HG03108 (cell line): ENCODE results near the gene ZNF532.
"Not testable (repeated sequence)": the region's sequence is repeated elsewhere in the genome, so short reads cannot be mapped to it uniquely, and the experiment has no call there.

ENCODE experiments used
- ATAC-seq: cut with Tn5 transposase; IDR thresholded peaks from one replicate; pipeline ENCODE4 v1.9.1; 2021; ENCODE audit warnings: moderate library complexity; ENCODE audit not compliant: unreplicated experiment

Gene ZNF532

GRCh38 chr18:59002974-59003594 lies 138.4 kb downstream of the ZNF532 start:
- ATAC-seq: no peak

- no peak for ATAC-seq
Measured at GRCh38 chr18:59005262-59005661, 140.6 kb downstream of the ZNF532 start.

- no peak for ATAC-seq
Measured at GRCh38 chr18:59006461-59007067, 141.9 kb downstream of the ZNF532 start.

DNA sequence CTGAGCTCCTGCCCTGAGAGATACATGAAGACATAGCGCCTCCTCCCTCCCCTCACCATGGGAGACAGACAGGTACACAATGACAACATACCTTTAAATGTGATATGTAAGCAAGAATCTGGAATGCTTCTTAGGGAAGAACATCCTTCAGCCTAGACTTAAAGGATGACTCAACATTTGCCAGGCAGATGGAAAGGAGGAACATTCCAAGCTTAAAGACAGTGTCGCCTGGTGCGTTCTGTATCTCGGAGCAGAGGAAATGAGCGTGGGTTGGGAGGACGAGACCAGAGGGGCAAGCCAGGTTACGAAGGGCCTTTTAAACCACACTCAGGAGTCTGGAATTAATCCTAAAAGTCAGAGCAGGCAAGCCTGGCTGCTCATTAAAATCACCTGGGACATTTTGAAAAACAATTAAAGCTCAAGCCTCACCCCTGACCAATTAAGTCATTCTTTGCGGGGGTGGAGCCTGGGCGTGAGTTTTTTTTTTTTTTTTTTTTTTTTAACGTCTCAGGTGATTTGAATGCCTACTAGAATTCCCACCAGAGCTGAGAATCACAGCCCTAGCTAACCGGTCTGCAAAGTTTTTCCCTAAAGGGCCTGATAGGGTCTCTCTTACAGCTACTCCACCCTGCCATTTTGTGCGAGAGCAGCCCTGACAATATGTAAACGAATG lies 143.8 kb downstream of the ZNF532 start:
- ATAC-seq: no peak

GRCh38 chr18:59009846-59010245 lies 145.2 kb downstream of the ZNF532 start:
- ATAC-seq: no peak

GRCh38 chr18:59011289-59011688 lies 146.6 kb downstream of the ZNF532 start:
- no peak for ATAC-seq

- ATAC-seq: no peak
Measured at GRCh38 chr18:59011786-59012185, 147.1 kb downstream of the ZNF532 start.

- ATAC-seq: no peak
Measured at GRCh38 chr18:59012815-59013705, 148.4 kb downstream of the ZNF532 start.

DNA sequence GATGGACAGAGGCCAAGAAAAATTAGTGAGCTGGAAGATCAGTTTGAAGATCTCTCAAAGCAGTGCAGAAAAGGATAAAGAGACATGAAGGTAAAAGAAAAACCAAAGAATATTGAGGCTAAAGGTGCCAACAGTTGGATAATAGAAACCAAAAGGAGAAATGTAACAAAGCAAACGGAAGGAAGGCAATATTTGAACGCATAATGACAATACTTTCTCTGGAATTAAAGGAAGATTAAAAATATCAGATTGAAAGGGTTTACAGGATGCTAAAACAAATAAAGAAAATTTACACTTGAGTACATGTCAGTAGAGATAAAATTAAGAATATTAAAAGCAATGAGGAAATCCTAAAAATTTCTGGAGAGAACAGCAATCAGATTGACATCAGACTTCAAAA lies 149.1 kb downstream of the ZNF532 start:
- no peak for ATAC-seq

GRCh38 chr18:59015531-59016152 lies 151.0 kb downstream of the ZNF532 start:
- no peak for ATAC-seq

GRCh38 chr18:59021500-59021899 lies 156.8 kb downstream of the ZNF532 start:
- no peak for ATAC-seq

DNA sequence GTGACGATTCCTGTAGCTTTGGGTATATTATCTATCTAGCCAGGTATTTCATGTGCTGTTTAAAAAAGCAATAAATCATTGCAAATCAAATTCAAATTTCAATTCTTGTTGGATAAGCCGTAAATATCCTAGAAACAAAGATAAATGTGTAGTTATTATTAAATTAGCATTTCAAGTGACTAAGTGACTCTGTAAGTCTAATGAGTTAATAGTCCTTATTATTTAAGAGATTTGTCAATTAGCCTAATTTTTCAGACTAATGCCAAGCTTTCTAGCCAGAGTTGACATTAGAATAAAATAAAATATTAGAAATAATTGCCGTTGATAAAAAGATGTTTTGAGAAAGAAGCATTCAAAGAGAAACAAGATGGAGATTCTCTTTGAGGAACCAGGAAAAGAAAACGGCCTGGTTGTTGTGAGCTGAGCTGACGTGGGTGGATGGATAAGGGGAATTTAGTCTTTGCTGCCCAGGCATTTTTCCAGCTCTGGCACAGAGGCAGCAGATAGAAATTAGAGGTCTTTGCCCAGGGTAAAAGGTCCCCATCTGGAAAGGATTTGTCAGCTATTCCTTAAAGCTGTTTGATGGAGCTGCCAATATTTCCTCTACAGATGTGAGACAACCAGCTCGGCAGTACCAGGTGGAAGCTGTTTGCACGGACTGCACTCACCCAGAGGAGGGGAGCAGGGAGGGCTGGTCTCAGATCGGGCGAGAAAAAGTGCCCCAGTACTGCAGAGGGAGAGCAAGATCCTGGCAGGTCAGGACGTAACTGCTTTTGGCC lies 157.7 kb downstream of the ZNF532 start:
- no peak for ATAC-seq

- ATAC-seq: no peak
Measured at GRCh38 chr18:59024829-59025228, 160.2 kb downstream of the ZNF532 start.

GRCh38 chr18:59025532-59025931 lies 160.9 kb downstream of the ZNF532 start:
- ATAC-seq: not testable (repeated sequence)

DNA sequence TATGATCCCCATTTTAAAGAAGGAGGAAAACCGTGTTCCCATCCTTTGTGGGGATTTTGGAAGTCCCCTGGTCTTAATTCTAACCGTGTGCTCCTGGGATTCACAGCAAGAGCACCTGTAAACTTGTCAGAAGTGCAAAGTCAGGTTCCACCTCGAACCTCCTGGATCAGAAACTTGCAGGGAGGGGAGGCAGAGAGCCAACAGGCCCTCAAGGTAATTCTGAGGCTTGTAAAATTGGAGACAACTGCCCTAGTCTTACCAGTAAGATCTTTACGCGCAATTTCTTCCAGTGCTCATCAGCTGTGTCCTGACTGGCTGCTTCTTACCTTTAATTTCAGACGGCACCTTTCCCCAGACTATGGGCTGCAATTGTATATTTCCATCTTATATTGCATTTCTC lies 161.7 kb downstream of the ZNF532 start:
- ATAC-seq: no peak

GRCh38 chr18:59026831-59027410 lies 162.2 kb downstream of the ZNF532 start:
- ATAC-seq: no peak

DNA sequence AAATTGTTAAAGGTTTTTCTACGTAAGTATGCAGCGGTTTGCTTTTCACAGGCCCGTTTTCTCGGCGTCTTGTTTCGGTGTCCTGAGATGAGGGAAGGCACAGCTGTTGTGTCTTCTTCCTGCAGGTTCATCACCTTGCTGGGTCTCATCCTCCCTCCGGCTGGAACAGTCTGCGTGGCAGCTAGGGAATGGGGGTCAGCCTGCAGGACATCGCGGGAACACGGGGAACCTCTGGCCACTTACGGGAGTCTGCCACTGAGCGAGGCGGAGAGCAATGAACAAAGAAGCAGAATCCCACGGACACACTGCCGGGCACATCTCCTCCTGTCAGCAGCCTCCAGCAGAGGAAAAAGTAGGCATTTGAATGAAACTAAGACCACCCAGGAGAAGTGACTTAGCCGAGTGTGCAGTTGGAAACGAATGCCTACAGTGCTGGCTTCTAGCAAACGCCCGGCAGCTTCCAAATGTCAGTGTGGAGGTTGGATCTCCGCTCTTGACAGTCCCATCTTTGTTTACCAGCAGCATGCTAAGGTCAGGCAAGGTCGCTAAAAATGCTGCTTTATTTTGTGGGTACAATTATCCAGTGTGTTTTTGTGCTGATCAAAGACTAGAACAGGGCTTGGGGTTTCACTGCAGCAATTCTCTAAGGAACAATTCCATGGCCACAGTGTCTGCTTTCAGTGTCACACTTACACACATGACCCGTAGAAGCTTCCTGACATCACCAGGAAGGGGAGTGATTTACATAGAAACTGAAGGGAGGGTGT lies 165.2 kb downstream of the ZNF532 start:
- no peak for ATAC-seq

DNA sequence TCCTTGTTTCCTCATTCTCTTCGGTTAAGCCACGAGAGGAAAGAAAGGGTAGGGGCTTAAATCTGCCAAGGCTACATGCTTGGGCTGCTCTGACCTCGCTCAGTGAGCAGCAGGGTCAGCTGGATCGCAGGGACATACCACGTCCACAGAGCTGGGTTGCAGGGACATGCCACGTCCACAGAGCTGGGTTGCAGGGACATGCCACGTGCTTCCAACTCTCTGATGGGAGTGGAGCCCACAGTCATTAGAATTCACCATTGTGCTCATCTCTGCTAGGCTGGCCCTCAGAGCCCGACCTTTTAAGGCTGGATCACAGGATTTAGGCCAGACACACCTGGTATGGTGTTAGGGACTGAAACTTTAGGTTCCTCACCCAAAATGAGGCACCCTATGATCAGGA lies 167.6 kb downstream of the ZNF532 start:
- ATAC-seq: no peak

DNA sequence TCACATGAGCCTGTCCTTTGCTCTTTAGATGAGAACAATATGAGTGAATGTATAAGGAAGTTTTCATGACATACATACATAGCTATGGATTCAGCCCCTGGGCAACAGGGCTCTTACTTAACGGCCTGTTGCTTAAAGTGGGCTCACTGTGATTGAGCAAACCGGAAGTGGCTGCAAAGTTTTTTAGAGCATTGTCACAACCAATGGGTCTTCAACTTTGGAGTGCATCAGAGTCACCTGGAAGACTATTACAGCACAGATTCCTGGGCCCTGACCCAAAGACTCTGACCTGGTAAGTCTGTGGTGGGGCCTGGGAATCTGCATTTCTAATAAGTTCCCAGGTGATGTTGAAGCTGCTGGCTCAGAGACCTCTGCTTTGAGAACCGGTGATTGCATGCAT lies 168.7 kb downstream of the ZNF532 start:
- no peak for ATAC-seq
